Measurements from ENCODE around the gene WDR33. TPM values are rescaled to one million over a fixed set of nuclear protein-coding genes. Genes with fewer than 3 reads are reported as not detected.
A peak's percentile ranks its signal among the peaks of the same experiment; 100 is the strongest.

WDR33 gene
- 25.7 and 29.8 TPM in 2 replicates for total RNA-seq

- Histone ChIP-seq H3K9me3 (ENCODE audit: low read depth, low read length) (no peaks in the 10 kb centered on the region), H3K4me3 (ENCODE audit: insufficient read depth, low read length) (peak within 1 kb of the TSS; percentile 95), H3K36me3 (ENCODE audit: insufficient read depth, low read length) (no peaks in the 10 kb centered on the region), H4K20me1 (ENCODE audit: insufficient read depth, low read length) (peaks cover 36% of the 10 kb centered on the region), H2AFZ (ENCODE audit: low read length) (peak within 1 kb of the TSS; percentile 100), H3K27ac (ENCODE audit: low read depth, low read length) (peak within 1 kb of the TSS; percentile 97), H3K79me2 (ENCODE audit: insufficient read depth, low read length) (peaks cover 54% of the 10 kb centered on the region), H3K4me2 (ENCODE audit: insufficient read depth, low read length) (peak within 1 kb of the TSS; percentile 95), H3K27me3 (ENCODE audit: insufficient read depth, low read length) (no peaks in the 10 kb centered on the region), H3K4me1 (ENCODE audit: insufficient read depth, low read length) (peaks cover 4% of the 10 kb centered on the region)
- peak; percentile 12 for TF ChIP-seq CTCF (IDR thresholded peaks at IDR 0.05; ENCODE audit: extremely low read depth, low read depth, low read length)
- DNase-seq (ENCODE audit: insufficient read length, low spot score, missing footprints): peak; percentile 97
Observed at GRCh38 chr2:127810619-127811396, at the start of gene WDR33. Gene WDR33 (minus strand): TSS chr2:127811171. CDS start chr2:127770981, 40,190 bp downstream.

- DNase-seq (ENCODE audit: insufficient read length, low spot score, missing footprints): no peak
- no peak overlapping the region for H3K27ac ChIP-seq (ENCODE audit: low read depth, low read length)
- no peaks in the 10 kb centered on the region for H3K27me3 ChIP-seq (ENCODE audit: insufficient read depth, low read length)
- H4K20me1 ChIP-seq (ENCODE audit: insufficient read depth, low read length): peaks cover 22% of the 10 kb centered on the region
- no peak for TF ChIP-seq CTCF (IDR thresholded peaks at IDR 0.05; ENCODE audit: extremely low read depth, low read depth, low read length)
- no peak overlapping the region for H2AFZ ChIP-seq (ENCODE audit: low read length)
- peaks cover 28% of the 10 kb centered on the region for H3K79me2 ChIP-seq (ENCODE audit: insufficient read depth, low read length)
- H3K4me3 ChIP-seq (ENCODE audit: insufficient read depth, low read length): no peak overlapping the region
- no peak overlapping the region for H3K4me2 ChIP-seq (ENCODE audit: insufficient read depth, low read length)
- H3K4me1 ChIP-seq (ENCODE audit: insufficient read depth, low read length): peaks cover 7% of the 10 kb centered on the region
- no peaks in the 10 kb centered on the region for H3K9me3 ChIP-seq (ENCODE audit: low read depth, low read length)
- H3K36me3 ChIP-seq (ENCODE audit: insufficient read depth, low read length): peaks cover 22% of the 10 kb centered on the region
Observed at GRCh38 chr2:127860130-127860529, 49.2 kb upstream of the WDR33 start.

GRCh38 chr2:127859712-127860085, 48.7 kb upstream of the WDR33 start:
- no peak overlapping the region for H3K27ac ChIP-seq (ENCODE audit: low read depth, low read length)
- H3K4me2 ChIP-seq (ENCODE audit: insufficient read depth, low read length): no peak overlapping the region
- peaks cover 7% of the 10 kb centered on the region for H3K4me1 ChIP-seq (ENCODE audit: insufficient read depth, low read length)
- DNase-seq (ENCODE audit: insufficient read length, low spot score, missing footprints): no peak
- TF ChIP-seq CTCF (IDR thresholded peaks at IDR 0.05; ENCODE audit: extremely low read depth, low read depth, low read length): no peak
- no peak overlapping the region for H3K4me3 ChIP-seq (ENCODE audit: insufficient read depth, low read length)
- peaks cover 19% of the 10 kb centered on the region for H3K36me3 ChIP-seq (ENCODE audit: insufficient read depth, low read length)
- H3K27me3 ChIP-seq (ENCODE audit: insufficient read depth, low read length): no peaks in the 10 kb centered on the region
- H3K9me3 ChIP-seq (ENCODE audit: low read depth, low read length): no peaks in the 10 kb centered on the region
- H2AFZ ChIP-seq (ENCODE audit: low read length): no peak overlapping the region
- peaks cover 21% of the 10 kb centered on the region for H4K20me1 ChIP-seq (ENCODE audit: insufficient read depth, low read length)
- H3K79me2 ChIP-seq (ENCODE audit: insufficient read depth, low read length): peaks cover 32% of the 10 kb centered on the region

GRCh38 chr2:127857265-127857808, 46.4 kb upstream of the WDR33 start:
- H3K4me2 ChIP-seq (ENCODE audit: insufficient read depth, low read length): peak overlapping the region; percentile 98
- H3K27ac ChIP-seq (ENCODE audit: low read depth, low read length): peak overlapping the region; percentile 77
- no peak for TF ChIP-seq CTCF (IDR thresholded peaks at IDR 0.05; ENCODE audit: extremely low read depth, low read depth, low read length)
- peak overlapping the region; percentile 97 for H3K4me3 ChIP-seq (ENCODE audit: insufficient read depth, low read length)
- peak overlapping the region; percentile 89 for H2AFZ ChIP-seq (ENCODE audit: low read length)
- peaks cover 34% of the 10 kb centered on the region for H4K20me1 ChIP-seq (ENCODE audit: insufficient read depth, low read length)
- DNase-seq (ENCODE audit: insufficient read length, low spot score, missing footprints): peak; percentile 57
- peaks cover 7% of the 10 kb centered on the region for H3K36me3 ChIP-seq (ENCODE audit: insufficient read depth, low read length)
- H3K27me3 ChIP-seq (ENCODE audit: insufficient read depth, low read length): no peaks in the 10 kb centered on the region
- H3K9me3 ChIP-seq (ENCODE audit: low read depth, low read length): no peaks in the 10 kb centered on the region
- H3K4me1 ChIP-seq (ENCODE audit: insufficient read depth, low read length): peaks cover 7% of the 10 kb centered on the region
- peaks cover 54% of the 10 kb centered on the region for H3K79me2 ChIP-seq (ENCODE audit: insufficient read depth, low read length)

Measured in osteoblast (primary cell).